SK-N-SH treated with all-trans-retinoic acid at 6 μM for 48 hours (cell line): ENCODE measurements around the gene KIAA1217.

ENCODE experiments used
- ATAC-seq: fragments of 200-7000 bp; cut with Tn5 transposase; 3 replicates; pipeline ENCODE4 v1.9.1; 2020; ENCODE audit warnings: mild to moderate bottlenecking, moderate library complexity
- BACH2 ChIP-seq: fragments of 250-450 bp; sonication (Bioruptor Pico); IDR thresholded peaks from 2 replicates; pipeline ENCODE4 v1.9.0; 2021; ENCODE audit warnings: mild to moderate bottlenecking, borderline replicate concordance
- CSDC2 ChIP-seq: fragments of 250-450 bp; sonication (Bioruptor Pico); IDR thresholded peaks from 2 replicates; pipeline ENCODE4 v1.5.0; 2020; ENCODE audit warnings: mild to moderate bottlenecking, moderate library complexity
- CSRNP3 ChIP-seq: fragments of 250-450 bp; sonication (Bioruptor Pico); IDR thresholded peaks from 2 replicates; pipeline ENCODE4 v1.5.1; 2021; ENCODE audit warnings: mild to moderate bottlenecking, moderate library complexity
- ESRRG ChIP-seq: fragments of 250-450 bp; sonication (Bioruptor Pico); IDR thresholded peaks from 2 replicates; pipeline ENCODE4 v1.6.1; 2021; ENCODE audit warnings: mild to moderate bottlenecking
- GLIS3 ChIP-seq: fragments of 250-450 bp; sonication (Bioruptor Pico); IDR thresholded peaks from 2 replicates; pipeline ENCODE4 v1.5.0; 2020; ENCODE audit warnings: mild to moderate bottlenecking, moderate library complexity
- ISL1 ChIP-seq: fragments of 250-450 bp; sonication (Bioruptor Pico); IDR thresholded peaks from 2 replicates; pipeline ENCODE4 v2.1.2; 2022; ENCODE audit warnings: mild to moderate bottlenecking, moderate library complexity
- OSR1 ChIP-seq: fragments of 250-450 bp; sonication (Bioruptor Pico); IDR thresholded peaks from 2 replicates; pipeline ENCODE4 v1.8.0; 2022; ENCODE audit warnings: moderate library complexity, mild to moderate bottlenecking, inconsistent platforms
- PPARA ChIP-seq: fragments of 250-450 bp; sonication (Bioruptor Pico); IDR thresholded peaks from 2 replicates; pipeline ENCODE4 v1.5.0; 2020; ENCODE audit warnings: mild to moderate bottlenecking, borderline replicate concordance
- RARB ChIP-seq: fragments of 250-450 bp; sonication (Bioruptor Pico); IDR thresholded peaks from 2 replicates; pipeline ENCODE4 v1.8.0; 2021; ENCODE audit warnings: mild to moderate bottlenecking, moderate library complexity
- SNAI2 ChIP-seq: fragments of 250-450 bp; sonication (Bioruptor Pico); IDR thresholded peaks from 2 replicates; pipeline ENCODE4 v1.5.0; 2020; ENCODE audit warnings: mild to moderate bottlenecking, moderate library complexity
- TCF4 ChIP-seq: fragments of 250-450 bp; sonication (Bioruptor Pico); IDR thresholded peaks from 2 replicates; pipeline ENCODE4 v1.8.0; 2021; ENCODE audit warnings: mild to moderate bottlenecking, moderate library complexity, borderline replicate concordance
- TOX ChIP-seq: fragments of 250-450 bp; sonication (Bioruptor Pico); IDR thresholded peaks from 2 replicates; pipeline ENCODE4 v1.8.0; 2021; ENCODE audit warnings: mild to moderate bottlenecking, moderate library complexity, borderline replicate concordance
- TSHZ2 ChIP-seq: fragments of 250-450 bp; sonication (Bioruptor Pico); IDR thresholded peaks from 2 replicates; pipeline ENCODE4 v1.5.0; 2020; ENCODE audit warnings: mild to moderate bottlenecking, moderate library complexity
- ZC3H10 ChIP-seq: fragments of 250-450 bp; sonication (Bioruptor Pico); IDR thresholded peaks from 2 replicates; pipeline ENCODE4 v1.5.1; 2021; ENCODE audit warnings: mild to moderate bottlenecking, moderate library complexity
- ZFP3 ChIP-seq: fragments of 250-450 bp; sonication (Bioruptor Pico); IDR thresholded peaks from 2 replicates; pipeline ENCODE4 v1.5.0; 2020; ENCODE audit warnings: mild to moderate bottlenecking, moderate library complexity
- ZFP30 ChIP-seq: fragments of 450-650 bp; formaldehyde crosslinking; IDR thresholded peaks from 2 replicates; pipeline ENCODE4 v1.5.0; 2022; ENCODE audit warnings: mild to moderate bottlenecking, moderate library complexity
- ZNF565 ChIP-seq: fragments of 450-650 bp; formaldehyde crosslinking; conservative IDR thresholded peaks from 2 replicates; pipeline ENCODE4 v1.5.0; 2020; ENCODE audit warnings: low read depth, mild to moderate bottlenecking, moderate library complexity
- ZNF70 ChIP-seq: fragments of 450-650 bp; formaldehyde crosslinking; IDR thresholded peaks from 2 replicates; pipeline ENCODE4 v1.5.0; 2020; ENCODE audit warnings: mild to moderate bottlenecking, moderate library complexity
- ZNF8 ChIP-seq: fragments of 450-650 bp; formaldehyde crosslinking; IDR thresholded peaks from 2 replicates; pipeline ENCODE4 v1.5.0; 2020; ENCODE audit warnings: mild to moderate bottlenecking, moderate library complexity
- TF ChIP-seq, protein P1 (sequence below): fragments of 250-450 bp; sonication (Bioruptor Pico); IDR thresholded peaks from 2 replicates; pipeline ENCODE4 v1.8.0; 2021; ENCODE audit warnings: low read depth, mild to moderate bottlenecking, moderate library complexity, borderline replicate concordance

KIAA1217 gene

DNA sequence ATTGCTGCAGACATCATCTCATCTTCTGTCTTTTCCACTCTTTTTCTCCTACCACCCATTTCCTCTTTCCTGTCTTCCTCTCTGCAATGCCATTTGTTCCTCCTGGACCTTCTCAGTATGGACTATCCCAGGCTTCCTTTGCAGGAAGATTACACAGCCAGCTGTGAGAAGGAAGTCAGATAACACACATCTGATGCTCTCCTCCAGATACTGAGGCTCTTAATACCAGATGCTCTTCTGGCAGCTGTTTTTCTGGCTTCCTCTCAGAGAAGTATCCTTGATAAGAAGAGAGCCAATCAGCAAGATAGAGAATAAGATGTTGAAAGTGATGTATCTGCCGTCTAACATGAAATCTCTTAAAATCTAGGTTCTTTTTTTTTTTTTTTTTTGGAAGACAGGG lies 14.4 kb downstream of the KIAA1217 start:
- no peak for TF ChIP-seq TSHZ2 (CRISPR knock-in tag)
- TF ChIP-seq TCF4 (CRISPR knock-in tag): peak; percentile 27; the same call in 1 of the 2 replicates
- ATAC-seq: no peak

DNA sequence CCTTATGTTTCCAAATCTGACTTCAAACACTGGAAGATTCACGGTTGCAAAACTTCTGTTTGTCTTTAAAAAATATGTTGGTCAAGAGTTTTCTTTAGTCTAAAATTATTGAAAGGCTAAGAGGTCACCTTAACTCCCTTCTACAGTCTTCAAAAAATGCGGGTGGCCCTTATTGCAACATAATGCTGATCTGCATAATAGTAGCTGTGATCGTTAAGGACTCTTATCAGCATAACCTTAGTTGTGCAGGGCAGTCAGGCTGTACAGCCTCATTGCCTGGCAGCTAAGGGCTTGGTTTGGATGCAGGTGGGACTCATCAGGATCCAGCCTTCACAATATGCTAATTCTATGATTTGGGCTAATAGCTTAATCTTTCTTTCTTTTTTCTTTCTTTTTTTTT lies 15.0 kb downstream of the KIAA1217 start:
- no peak for ATAC-seq
- TF ChIP-seq PPARA (no peak), ZC3H10 (CRISPR knock-in tag) (no peak), TSHZ2 (CRISPR knock-in tag) (no peak), CSDC2 (CRISPR knock-in tag) (no peak), TOX (CRISPR knock-in tag) (no peak), ZNF70 (CRISPR knock-in tag) (no peak), TCF4 (CRISPR knock-in tag) (no peak)

DNA sequence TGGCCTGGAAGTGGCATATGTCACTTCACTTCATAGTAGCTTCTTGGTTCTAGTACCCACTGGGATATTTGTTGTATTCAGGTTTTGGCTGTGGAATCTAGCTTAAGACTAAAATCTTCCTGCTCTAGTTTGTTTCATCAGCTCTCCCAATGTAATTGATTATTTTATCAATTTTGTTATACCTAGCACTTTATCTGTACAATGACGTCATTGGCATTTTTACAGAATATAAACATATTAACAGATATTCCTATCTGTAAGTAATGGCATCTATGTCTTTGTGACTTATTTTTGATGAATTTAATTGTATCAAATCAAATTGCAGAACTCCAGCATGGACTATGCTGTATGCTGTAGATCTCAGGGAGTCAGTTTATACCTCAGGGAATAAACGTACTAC lies 19.7 kb downstream of the KIAA1217 start:
- TF ChIP-seq ESRRG (no peak), PPARA (no peak), GLIS3 (no peak), BACH2 (CRISPR knock-in tag) (no peak), TSHZ2 (CRISPR knock-in tag) (no peak), OSR1 (CRISPR knock-in tag) (no peak), ZNF70 (CRISPR knock-in tag) (no peak), ZFP3 (CRISPR knock-in tag) (no peak)
- TF ChIP-seq, protein P1, sequence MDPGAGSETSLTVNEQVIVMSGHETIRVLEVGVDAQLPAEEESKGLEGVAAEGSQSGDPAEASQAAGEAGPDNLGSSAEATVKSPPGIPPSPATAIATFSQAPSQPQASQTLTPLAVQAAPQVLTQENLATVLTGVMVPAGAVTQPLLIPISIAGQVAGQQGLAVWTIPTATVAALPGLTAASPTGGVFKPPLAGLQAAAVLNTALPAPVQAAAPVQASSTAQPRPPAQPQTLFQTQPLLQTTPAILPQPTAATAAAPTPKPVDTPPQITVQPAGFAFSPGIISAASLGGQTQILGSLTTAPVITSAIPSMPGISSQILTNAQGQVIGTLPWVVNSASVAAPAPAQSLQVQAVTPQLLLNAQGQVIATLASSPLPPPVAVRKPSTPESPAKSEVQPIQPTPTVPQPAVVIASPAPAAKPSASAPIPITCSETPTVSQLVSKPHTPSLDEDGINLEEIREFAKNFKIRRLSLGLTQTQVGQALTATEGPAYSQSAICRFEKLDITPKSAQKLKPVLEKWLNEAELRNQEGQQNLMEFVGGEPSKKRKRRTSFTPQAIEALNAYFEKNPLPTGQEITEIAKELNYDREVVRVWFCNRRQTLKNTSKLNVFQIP: no peak
- no peak for ATAC-seq

DNA sequence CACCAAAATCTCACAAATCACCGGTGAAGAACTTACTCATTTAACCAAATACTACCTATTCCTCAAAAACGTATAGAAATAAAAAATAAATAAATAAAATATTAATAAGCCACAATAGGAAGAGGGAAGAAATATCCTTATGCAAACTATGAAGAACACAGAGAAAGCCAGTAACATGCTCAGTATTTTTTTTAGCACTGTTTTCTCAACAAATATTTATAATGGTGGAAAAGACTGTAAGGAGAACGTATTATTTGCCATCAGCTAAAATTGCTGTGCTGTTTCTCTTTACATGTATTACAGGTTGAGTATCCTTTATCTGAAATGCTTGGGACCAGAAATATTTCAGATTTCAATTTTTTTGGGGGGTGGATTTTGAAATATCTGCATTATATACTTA lies 21.0 kb downstream of the KIAA1217 start:
- TF ChIP-seq GLIS3: no peak
- no peak for TF ChIP-seq SNAI2
- TF ChIP-seq RARB: no peak
- no peak for TF ChIP-seq ZNF565
- no peak for TF ChIP-seq BACH2 (CRISPR knock-in tag)
- no peak for TF ChIP-seq OSR1 (CRISPR knock-in tag)
- no peak for TF ChIP-seq ISL1 (CRISPR knock-in tag)
- no peak for TF ChIP-seq ZFP30 (CRISPR knock-in tag)
- no peak for TF ChIP-seq CSRNP3 (CRISPR knock-in tag)
- TF ChIP-seq ZFP3 (CRISPR knock-in tag): no peak
- TF ChIP-seq PPARA: no peak
- no peak for TF ChIP-seq CSDC2 (CRISPR knock-in tag)
- no peak for TF ChIP-seq ESRRG
- no peak for TF ChIP-seq TSHZ2 (CRISPR knock-in tag)
- no peak for TF ChIP-seq ZC3H10 (CRISPR knock-in tag)
- no peak for TF ChIP-seq TCF4 (CRISPR knock-in tag)
- TF ChIP-seq ZNF70 (CRISPR knock-in tag): no peak
- TF ChIP-seq ZNF8 (CRISPR knock-in tag): no peak
- TF ChIP-seq TOX (CRISPR knock-in tag): no peak
- TF ChIP-seq, all 23 proteins: peak for 0
- ATAC-seq: no peak
